Endodermal cell (in vitro differentiated cells): ENCODE measurements around the gene RNF41. TPM values are rescaled to one million over a fixed set of nuclear protein-coding genes. Genes with fewer than 3 reads are reported as not detected.
A peak's percentile ranks its signal among the peaks of the same experiment; 100 is the strongest.
"Not testable (repeated sequence)": the region's sequence is repeated elsewhere in the genome, so short reads cannot be mapped to it uniquely, and the experiment has no call there.

Experiments
- DNase-seq: peaks from one replicate; pipeline ENCODE4 v3.0.0-alpha.2; 2017
- H3K27ac ChIP-seq: 2 replicates; pipeline ENCODE4 v1.5.1; 2013; ENCODE audit warnings: mild to moderate bottlenecking, low read depth, low read length, moderate library complexity
- H3K27me3 ChIP-seq: 2 replicates; pipeline ENCODE4 v1.6.1; 2013; ENCODE audit warnings: mild to moderate bottlenecking, low read length, moderate library complexity; ENCODE audit not compliant: insufficient read depth, control insufficient read depth, poor library complexity, severe bottlenecking
- H3K36me3 ChIP-seq: 2 replicates; pipeline ENCODE4 v1.7.0; 2013; ENCODE audit warnings: mild to moderate bottlenecking, low read length, moderate library complexity; ENCODE audit not compliant: control insufficient read depth, insufficient read depth
- H3K4me1 ChIP-seq: one replicate; pipeline ENCODE4 v1.7.0; 2013; ENCODE audit warnings: low read length; ENCODE audit not compliant: control insufficient read depth, insufficient read depth
- H3K4me3 ChIP-seq: 2 replicates; pipeline ENCODE4 v1.5.1; 2013; ENCODE audit warnings: mild to moderate bottlenecking, low read length, moderate library complexity
- H3K9ac ChIP-seq: 2 replicates; pipeline ENCODE4 v1.6.1; 2013; ENCODE audit warnings: mild to moderate bottlenecking, low read length, moderate library complexity; ENCODE audit not compliant: poor library complexity, severe bottlenecking; ENCODE audit errors: extremely low read depth
- H3K9me3 ChIP-seq: 2 replicates; pipeline ENCODE4 v1.6.1; 2013; ENCODE audit warnings: mild to moderate bottlenecking, low read length, moderate library complexity; ENCODE audit not compliant: control insufficient read depth
- H3K27ac Mint-ChIP-seq: 2 replicates; pipeline ENCODE4 v1.8.0; 2020; ENCODE audit warnings: mixed read lengths
- H3K27me3 Mint-ChIP-seq: 2 replicates; pipeline ENCODE4 v1.8.0; 2021; ENCODE audit warnings: mild to moderate bottlenecking, mixed read lengths; ENCODE audit not compliant: insufficient read depth
- H3K36me3 Mint-ChIP-seq: 2 replicates; pipeline ENCODE4 v1.8.0; 2020; ENCODE audit warnings: low read depth, mixed read lengths
- H3K4me1 Mint-ChIP-seq: 2 replicates; pipeline ENCODE4 v1.8.0; 2020; ENCODE audit warnings: mixed read lengths
- H3K4me3 Mint-ChIP-seq: 2 replicates; pipeline ENCODE4 v1.8.0; 2020; ENCODE audit warnings: mild to moderate bottlenecking, moderate library complexity, mixed read lengths
- H3K9me3 Mint-ChIP-seq: 2 replicates; pipeline ENCODE4 v1.8.0; 2020; ENCODE audit warnings: mild to moderate bottlenecking, mixed read lengths
- WGBS, 2 experiments: methylation state at CpG; one replicate each; pipeline versions ENCODE4 v1.1.5 to v1.1.7; 2013; ENCODE audit warnings: missing lambda C conversion rate in 2 of 2, mixed read lengths in 1 of 2; ENCODE audit not compliant: insufficient coverage in 1 of 2, insufficient read length in 1 of 2; 5-methylcytosine and 5-hydroxymethylcytosine counted together
- total RNA-seq, 2 donors: library from RNA; stranded (reverse); fragmentation: NEBNext Ultra II Directional in 1 of 2; extraction: Animal tissue kit (Norgen Biotek cat#: 25700) in 1 of 2; gene quantifications; 2 replicates in 1 of 2; 3 replicates in 1 of 2; pipeline ENCODE4 v1.2.1, GENCODE V29; 2021
- TF ChIP-seq, protein P1 (sequence below): fragments of 200-600 bp; sonication (generic); conservative IDR thresholded peaks from 2 replicates; pipeline ENCODE4 v1.5.0; 2021; ENCODE audit warnings: antibody characterized with exemption, mild to moderate bottlenecking

The RNF41 gene
- total RNA-seq, 2 donors from 2014 or later: 45.8 to 48.9 TPM

DNA sequence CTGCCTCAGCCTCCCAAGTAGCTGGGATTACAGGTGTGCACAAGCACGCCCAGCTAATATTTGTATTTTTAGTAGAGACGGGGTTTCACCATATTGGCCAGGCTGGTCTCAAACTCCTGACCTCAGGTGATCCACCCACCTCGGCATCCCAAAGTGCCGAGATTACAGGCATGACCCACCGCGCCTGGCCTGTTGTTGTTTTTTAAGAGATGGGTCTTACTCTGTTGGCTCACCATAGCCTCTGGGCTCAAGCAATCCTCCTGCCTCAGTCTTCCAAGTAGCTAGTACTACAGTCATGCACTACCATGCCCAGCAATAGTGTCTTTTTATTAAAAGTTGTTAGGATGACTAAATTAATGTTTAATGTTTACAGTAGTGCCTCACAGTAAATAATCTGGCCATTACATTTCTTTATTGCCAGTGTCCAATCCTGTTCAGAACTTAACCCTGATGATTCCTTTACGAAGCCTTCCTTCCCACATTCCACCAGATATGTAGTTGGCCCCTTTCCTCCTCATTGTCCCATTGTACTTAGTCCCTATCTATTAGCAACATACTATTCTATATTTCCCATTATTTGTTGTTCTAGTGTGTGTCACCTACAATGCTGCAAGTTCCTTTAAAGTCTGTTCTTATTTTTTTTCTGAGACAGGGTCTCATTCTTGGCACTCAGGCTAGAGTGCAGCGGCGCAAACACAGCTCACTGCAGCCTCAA lies 23.6 kb downstream of the RNF41 start:
- no peaks in the 10 kb centered on the region for H3K27me3 ChIP-seq
- H3K27ac ChIP-seq: no peak overlapping the region
- H3K9me3 Mint-ChIP-seq: no peaks in the 10 kb centered on the region
- peaks cover 12% of the 10 kb centered on the region for H3K36me3 Mint-ChIP-seq
- peak overlapping the region; percentile 57 for H3K27ac Mint-ChIP-seq
- H3K4me3 Mint-ChIP-seq: no peak overlapping the region
- peaks cover 6% of the 10 kb centered on the region for H3K36me3 ChIP-seq
- H3K4me1 Mint-ChIP-seq: no peaks in the 10 kb centered on the region
- H3K9me3 ChIP-seq: no peaks in the 10 kb centered on the region
- TF ChIP-seq, protein P1, sequence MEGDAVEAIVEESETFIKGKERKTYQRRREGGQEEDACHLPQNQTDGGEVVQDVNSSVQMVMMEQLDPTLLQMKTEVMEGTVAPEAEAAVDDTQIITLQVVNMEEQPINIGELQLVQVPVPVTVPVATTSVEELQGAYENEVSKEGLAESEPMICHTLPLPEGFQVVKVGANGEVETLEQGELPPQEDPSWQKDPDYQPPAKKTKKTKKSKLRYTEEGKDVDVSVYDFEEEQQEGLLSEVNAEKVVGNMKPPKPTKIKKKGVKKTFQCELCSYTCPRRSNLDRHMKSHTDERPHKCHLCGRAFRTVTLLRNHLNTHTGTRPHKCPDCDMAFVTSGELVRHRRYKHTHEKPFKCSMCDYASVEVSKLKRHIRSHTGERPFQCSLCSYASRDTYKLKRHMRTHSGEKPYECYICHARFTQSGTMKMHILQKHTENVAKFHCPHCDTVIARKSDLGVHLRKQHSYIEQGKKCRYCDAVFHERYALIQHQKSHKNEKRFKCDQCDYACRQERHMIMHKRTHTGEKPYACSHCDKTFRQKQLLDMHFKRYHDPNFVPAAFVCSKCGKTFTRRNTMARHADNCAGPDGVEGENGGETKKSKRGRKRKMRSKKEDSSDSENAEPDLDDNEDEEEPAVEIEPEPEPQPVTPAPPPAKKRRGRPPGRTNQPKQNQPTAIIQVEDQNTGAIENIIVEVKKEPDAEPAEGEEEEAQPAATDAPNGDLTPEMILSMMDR: no peak
- H3K4me1 ChIP-seq: no peaks in the 10 kb centered on the region
- no peaks in the 10 kb centered on the region for H3K27me3 Mint-ChIP-seq
- no peak for DNase-seq
- H3K4me3 ChIP-seq: no peak overlapping the region
- no peak overlapping the region for H3K9ac ChIP-seq
- 92 to 94% methylated on average over 7 to 9 of the region's 9 CpGs for WGBS, 2 experiments

DNA sequence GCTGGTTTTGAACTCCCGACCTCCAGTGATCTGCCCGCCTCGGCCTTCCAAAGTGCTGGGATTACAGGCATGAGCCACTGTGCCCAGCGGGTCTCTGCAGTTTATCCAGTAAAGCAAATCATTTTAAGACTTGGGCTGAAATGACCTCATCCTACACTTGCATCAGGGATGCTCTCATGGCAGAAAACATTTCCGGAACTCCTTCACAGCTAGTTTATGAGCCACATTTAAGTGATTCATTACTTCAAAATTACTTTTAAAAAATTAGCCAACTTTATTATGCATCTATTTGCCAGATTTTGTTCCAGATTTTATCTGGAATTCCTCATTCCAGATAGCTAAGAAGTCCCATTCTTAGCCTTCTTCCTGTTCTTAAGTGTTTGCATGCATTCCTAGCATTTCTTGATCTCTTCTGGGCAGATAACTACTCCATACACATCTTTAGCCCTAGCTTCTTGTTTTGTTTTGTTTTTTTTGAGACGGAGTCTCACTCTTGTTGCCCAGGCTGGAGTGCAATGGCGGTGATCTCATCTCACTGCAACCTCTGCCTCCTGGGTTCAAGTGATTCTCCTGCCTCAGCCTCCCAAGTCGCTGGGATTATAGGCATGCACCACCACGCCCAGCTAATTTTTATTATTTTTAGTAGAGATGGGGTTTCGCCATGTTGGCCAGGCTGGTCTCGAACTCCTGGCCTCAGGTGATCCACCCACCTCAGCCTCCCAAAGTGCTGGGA lies 24.7 kb downstream of the RNF41 start:
- H3K27ac Mint-ChIP-seq: not testable (repeated sequence)

DNA sequence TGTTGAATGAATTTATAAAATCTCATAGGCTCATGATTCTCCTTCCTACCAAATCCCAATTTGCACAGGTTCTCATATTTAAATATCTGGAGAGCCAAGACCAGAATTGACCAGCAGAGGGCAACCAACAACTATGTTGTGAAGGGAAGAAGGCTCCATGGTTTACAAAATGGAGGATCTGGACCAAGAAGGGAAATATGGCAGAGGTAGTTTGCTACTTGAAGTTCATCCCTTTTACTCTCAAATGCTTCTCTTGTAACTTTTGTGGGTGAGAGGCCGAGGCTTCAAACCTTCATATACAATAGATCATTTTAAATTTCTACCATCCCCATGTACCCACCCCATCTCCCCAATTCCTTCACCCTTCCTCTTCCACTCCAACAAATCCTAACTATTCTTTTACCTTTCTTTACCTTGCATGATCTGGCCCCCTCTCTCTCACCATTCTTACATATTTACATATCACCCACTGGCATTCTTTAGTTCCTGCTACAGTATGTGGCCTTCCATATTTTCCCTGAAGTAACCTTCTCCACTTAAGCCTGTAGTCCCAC lies 28.6 kb downstream of the RNF41 start:
- DNase-seq: peak; percentile 92
- H3K9ac ChIP-seq: no peak overlapping the region
- no peaks in the 10 kb centered on the region for H3K9me3 Mint-ChIP-seq
- peaks cover 6% of the 10 kb centered on the region for H3K36me3 ChIP-seq
- H3K27me3 ChIP-seq: no peaks in the 10 kb centered on the region
- H3K9me3 ChIP-seq: no peaks in the 10 kb centered on the region
- H3K4me3 Mint-ChIP-seq: no peak overlapping the region
- WGBS, 2 experiments: 20 to 57% methylated on average over 1 of the region's 1 CpG
- no peak overlapping the region for H3K27ac ChIP-seq
- H3K4me1 Mint-ChIP-seq: peaks cover 4% of the 10 kb centered on the region
- H3K4me3 ChIP-seq: no peak overlapping the region
- H3K27ac Mint-ChIP-seq: peak overlapping the region; percentile 78
- TF ChIP-seq, protein P1: peak; percentile 89
- H3K4me1 ChIP-seq: no peaks in the 10 kb centered on the region
- H3K27me3 Mint-ChIP-seq: no peaks in the 10 kb centered on the region
- peaks cover 12% of the 10 kb centered on the region for H3K36me3 Mint-ChIP-seq

More for the DNA sequence above, 24.7 kb downstream of the RNF41 start:
- H3K27me3 Mint-ChIP-seq, H3K4me1 Mint-ChIP-seq, H3K36me3 ChIP-seq, H3K27ac ChIP-seq, DNase-seq, H3K9ac ChIP-seq, H3K4me3 Mint-ChIP-seq, H3K9me3 ChIP-seq, H3K4me1 ChIP-seq, H3K4me3 ChIP-seq, H3K9me3 Mint-ChIP-seq, H3K27me3 ChIP-seq: not testable (repeated sequence)
- WGBS, 2 experiments: 93 to 96% methylated on average over 7 to 11 of the region's 11 CpGs
- H3K36me3 Mint-ChIP-seq: peaks cover 12% of the 10 kb centered on the region
